ENCODE results near the gene SMURF2. TPM values are rescaled to one million over a fixed set of nuclear protein-coding genes. Genes with fewer than 3 reads are reported as not detected.

SMURF2 gene
- total and polyA plus RNA-seq, 10 of the 15 experiments (the other 5 are each of a cell fraction or from before 2014, with no cell fraction given), result 2.8 to 13.4 (median 7.5) TPM

- in situ Hi-C loops (cut with MboI), result no loop called here
- no peak overlapping the region; the same call in 1 of the 2 replicates for H3K27ac ChIP-seq (ENCODE audit: control insufficient read depth, insufficient read depth)
- no peak for ATAC-seq
- no peaks in the 10 kb centered on the region for H3K9me3 ChIP-seq (replicated peaks; ENCODE audit: control insufficient read depth, insufficient read depth, low read length)
- no peak for DNase-seq (ENCODE audit: low read depth, low spot score)
- peaks cover 3% of the 10 kb centered on the region; the same call in 1 of the 2 replicates for H3K4me1 ChIP-seq (ENCODE audit: control insufficient read depth, insufficient read depth, low read length)
- ChIA-PET RAD21 (ENCODE audit: unreplicated experiment) (no interaction called here), CTCF (no interaction called here), SMC1A (ENCODE audit: uncharacterized antibody, unreplicated experiment) (no interaction called here), POLR2A (no interaction called here)
- peak overlapping the region; percentile 22; the same call in 1 of the 2 replicates for H3K4me2 ChIP-seq (ENCODE audit: control insufficient read depth, insufficient read depth)
- intact Hi-C loops (cut with micrococcal nuclease; ENCODE audit: unreplicated experiment), result no loop called here
- H3K9ac ChIP-seq (ENCODE audit: control insufficient read depth, insufficient read depth, low read length), result no peak overlapping the region
- no peak overlapping the region for H3K4me3 ChIP-seq
- peaks cover 0 to 4% of the 10 kb centered on the region in 2 experiments; a peak in 2 of 4 replicates for H3K36me3 ChIP-seq (ENCODE audit: control insufficient read depth in 2 of 2, insufficient read depth in 2 of 2, low read length in 1 of 2)
- TF ChIP-seq CBX5 (IDR thresholded peaks at IDR 0.05; ENCODE audit: low read depth) (no peak), JUNB (IDR thresholded peaks at IDR 0.05) (no peak), PKNOX1 (IDR thresholded peaks at IDR 0.05) (no peak), E2F4 (IDR thresholded peaks at IDR 0.05; ENCODE audit: low read depth, low read length) (no peak), FOXK2 (IDR thresholded peaks at IDR 0.05) (no peak), TCF7 (IDR thresholded peaks at IDR 0.05; ENCODE audit: borderline replicate concordance) (no peak), KDM1A (IDR thresholded peaks at IDR 0.05; ENCODE audit: borderline replicate concordance) (no peak), CBX3 (IDR thresholded peaks at IDR 0.05; ENCODE audit: borderline replicate concordance, low read depth) (no peak), E2F8 (IDR thresholded peaks at IDR 0.05; ENCODE audit: low read depth, partially characterized antibody) (no peak), SMARCA5 (IDR thresholded peaks at IDR 0.05) (no peak), SMAD1 (IDR thresholded peaks at IDR 0.05; ENCODE audit: low read depth, partially characterized antibody) (no peak), LARP7 (IDR thresholded peaks at IDR 0.05) (no peak), KLF5 (IDR thresholded peaks at IDR 0.05; ENCODE audit: partially characterized antibody) (no peak), YBX1 (IDR thresholded peaks at IDR 0.05) (no peak), NR2F1 (conservative IDR thresholded peaks at IDR 0.05) (no peak), IRF4 (IDR thresholded peaks at IDR 0.05; ENCODE audit: low read depth, low read length) (no peak)
- no peak for FAIRE-seq
- peaks cover 4% of the 10 kb centered on the region for H3K79me2 ChIP-seq (ENCODE audit: control insufficient read depth, insufficient read depth, low read length)
- no TSS peak for BruUV-seq (replicated peaks)
- WGBS (ENCODE audit: insufficient coverage, insufficient replicate concordance, low lambda C conversion rate, missing lambda C conversion rate), result 99% methylated on average over 5 of the region's 5 CpGs
- H3K27me3 ChIP-seq (replicated peaks in 1 of 2; ENCODE audit: control insufficient read depth in 2 of 2, insufficient read depth in 2 of 2, low read length in 1 of 2), result no peaks in the 10 kb centered on the region
- H2AFZ ChIP-seq (ENCODE audit: control insufficient read depth, low read depth, low read length), result no peak overlapping the region
- no peaks in the 10 kb centered on the region for H4K20me1 ChIP-seq (ENCODE audit: control insufficient read depth, insufficient read depth)
These were observed 34.3 kb downstream of the SMURF2 start for GRCh38 chr17:64627797-64628196.
